Mammary epithelial cell (primary cell): Measurements from ENCODE around the gene TBL2.
"Not testable (repeated sequence)": the region's sequence is repeated elsewhere in the genome, so short reads cannot be mapped to it uniquely, and the experiment has no call there.

Source experiments
- CTCF ChIP-seq, 2 donors: IDR thresholded peaks in 1 of 2; conservative IDR thresholded peaks in 1 of 2; 2 replicates each; pipeline ENCODE4 v1.5.1; 2011 to 2012; ENCODE audit warnings: inconsistent platforms in 2 of 2, low read length in 2 of 2, mild to moderate bottlenecking in 2 of 2, control low read depth in 1 of 2, low read depth in 1 of 2; ENCODE audit not compliant: insufficient read depth in 1 of 2; ENCODE audit errors: extremely low read depth in 1 of 2
- EZH2 ChIP-seq: IDR thresholded peaks from 2 replicates; pipeline ENCODE4 v1.6.1; 2012; ENCODE audit warnings: low read length, inconsistent platforms, borderline replicate concordance

DNA sequence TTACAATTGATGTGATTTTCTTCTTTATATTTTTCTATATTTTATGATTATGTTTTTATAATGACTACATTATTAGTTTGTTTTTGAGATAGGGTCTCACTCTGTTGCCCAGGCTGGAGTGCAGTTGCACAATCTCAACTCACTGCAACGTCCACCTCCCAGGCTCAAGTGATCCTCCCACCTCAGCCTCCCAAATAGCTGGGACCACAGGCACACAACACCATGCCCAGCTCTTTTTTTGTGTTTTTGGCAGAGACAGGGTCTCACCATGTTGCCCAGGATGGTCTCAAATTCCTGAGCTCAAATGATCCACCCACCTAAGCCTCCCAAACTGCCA is 52.3 kb downstream of the TBL2 start:
- not testable (repeated sequence) for TF ChIP-seq CTCF (conservative IDR thresholded peaks at IDR 0.05 in 1 of 2, IDR thresholded peaks at IDR 0.05 in 1 of 2; ENCODE audit: extremely low read depth in 1 of 2, insufficient read depth in 1 of 2, low read depth in 1 of 2, low read length in 2 of 2); EZH2
